Stomach (tissue), 9 donors: ENCODE data around the gene WDR7. TPM values are rescaled to one million over a fixed set of nuclear protein-coding genes. Genes with fewer than 3 reads are reported as not detected.

Experiments used
- DNase-seq, 2 donors: peaks; one replicate each; pipeline versions ENCODE4 v3.0.0 to v3.0.0-alpha.2; 2013 to 2019
- H3K27ac ChIP-seq, 5 donors: fragments of 200-600 bp in 4 of 5; sonication (generic) in 4 of 5; one replicate each; pipeline ENCODE4 v1.5.1; 2013 to 2019; ENCODE audit warnings: mild to moderate bottlenecking in 1 of 5, moderate library complexity in 1 of 5
- H3K27me3 ChIP-seq, 3 donors: fragments of 200-600 bp; sonication (generic); one replicate each; pipeline ENCODE4 v1.5.1; 2017 to 2019; ENCODE audit warnings: mixed run types in 1 of 3
- H3K36me3 ChIP-seq, 4 donors: fragments of 200-600 bp; sonication (generic); 1 replicate in 3 of 4; 2 replicates in 1 of 4; pipeline ENCODE4 v1.5.1; 2016 to 2019
- H3K4me1 ChIP-seq, 4 donors: fragments of 200-600 bp; sonication (generic); one replicate each; pipeline ENCODE4 v1.5.1; 2016 to 2019
- H3K4me3 ChIP-seq, 4 donors: fragments of 200-600 bp; sonication (generic) in 3 of 4; one replicate each; pipeline ENCODE4 v1.5.1; 2016 to 2019; ENCODE audit warnings: mild to moderate bottlenecking in 1 of 4
- H3K9me3 ChIP-seq, 4 donors: fragments of 200-600 bp; sonication (generic); one replicate each; pipeline ENCODE4 v1.5.1; 2016 to 2019
- CTCF ChIP-seq, 7 experiments: fragments of 450-650 bp in 4 of 7; fragments of 200-600 bp in 3 of 7; sonication (generic) in 3 of 7; IDR thresholded peaks; one replicate each; pipeline ENCODE4 v1.5.1; 2016 to 2019; ENCODE audit warnings: antibody characterized with exemption in 7 of 7, control low read depth in 2 of 7, mild to moderate bottlenecking in 1 of 7
- EP300 ChIP-seq: sonication (generic); formaldehyde crosslinking; IDR thresholded peaks from one replicate; pipeline ENCODE4 v1.6.1; 2017; ENCODE audit warnings: antibody characterized with exemption
- POLR2A ChIP-seq, 4 donors: fragments of 450-650 bp; IDR thresholded peaks; one replicate each; pipeline ENCODE4 v1.6.1; 2016; ENCODE audit warnings: antibody characterized with exemption in 4 of 4, control low read depth in 2 of 4, mild to moderate bottlenecking in 1 of 4, moderate library complexity in 1 of 4
- POLR2AphosphoS5 ChIP-seq, 3 donors: sonication (generic); formaldehyde crosslinking; IDR thresholded peaks; one replicate each; pipeline ENCODE4 v1.6.1; 2016; ENCODE audit warnings: antibody characterized with exemption in 3 of 3
- WGBS, 5 donors: extraction: QIAGEN DNeasy Blood & Tissue Kit in 3 of 5; methylation state at CpG; one replicate each; pipeline versions ENCODE4 v1.1.5 to v1.1.7; 2013 to 2018; 5-methylcytosine and 5-hydroxymethylcytosine counted together
- intact Hi-C: fragments of 100-400 bp; cut with DNase I; formaldehyde crosslinking; loops from one replicate; pipeline ENCODE4 v1.15.1; 2023; ENCODE audit warnings: low total_unique reads
- polyA plus RNA-seq, 3 donors: library from polyadenylated mRNA; stranded (reverse); fragments of 200-250 nt; gene quantifications; one replicate each; pipeline ENCODE4 v1.2.3, GENCODE V29; 2013
- total RNA-seq, 5 donors: library from RNA; depleted of rRNA; stranded (reverse); fragments of >200 nt; gene quantifications; one replicate each; pipeline versions ENCODE4 v1.1.0 to v1.2.3, GENCODE V29; 2014 to 2016
- donor health status: healthy with polysubstance abuse.
- donor health status: Bipolar disorder and iron deficiency.
- donor health status: healthy.

Gene WDR7
- total and polyA plus RNA-seq, 8 donors: 1.7 to 250 (median 47.2) TPM

GRCh38 chr18:57062844-57063243 is 411.7 kb downstream of the WDR7 start:
- Histone ChIP-seq H3K27ac (no peak overlapping the region), H3K27me3 (peaks cover 0 to 29% (median 5%) of the 10 kb centered on the region in 3 donors), H3K4me3 (no peak overlapping the region), H3K4me1 (no peaks in the 10 kb centered on the region), H3K9me3 (no peaks in the 10 kb centered on the region), H3K36me3 (no peaks in the 10 kb centered on the region)
- DNase-seq: no peak
- intact Hi-C loops: no loop called here
- TF ChIP-seq POLR2A (IDR thresholded peaks at IDR 0.05): no peak
- TF ChIP-seq CTCF (IDR thresholded peaks at IDR 0.05): no peak
- no peak for TF ChIP-seq POLR2AphosphoS5 (IDR thresholded peaks at IDR 0.05)
- no peak for TF ChIP-seq EP300
- 71 to 83% (median 75%) methylated on average over 11 of the region's 11 CpGs for WGBS, 5 donors

GRCh38 chr18:57063601-57064103 is 412.5 kb downstream of the WDR7 start:
- no peak for DNase-seq
- TF ChIP-seq POLR2AphosphoS5 (IDR thresholded peaks at IDR 0.05): no peak
- TF ChIP-seq EP300: no peak
- TF ChIP-seq POLR2A (IDR thresholded peaks at IDR 0.05): no peak
- no peak for TF ChIP-seq CTCF (IDR thresholded peaks at IDR 0.05)
- Histone ChIP-seq H3K36me3 (no peaks in the 10 kb centered on the region), H3K27me3 (peaks cover 0 to 24% (median 5%) of the 10 kb centered on the region in 3 donors), H3K9me3 (no peaks in the 10 kb centered on the region), H3K27ac (no peak overlapping the region), H3K4me1 (no peaks in the 10 kb centered on the region), H3K4me3 (no peak overlapping the region)
- intact Hi-C loops: no loop called here
- WGBS, 5 donors: 61 to 82% (median 63%) methylated on average over 3 of the region's 3 CpGs

- Histone ChIP-seq H3K27me3 (peaks cover 0 to 41% (median 9%) of the 10 kb centered on the region in 3 donors), H3K4me3 (no peak overlapping the region), H3K36me3 (no peaks in the 10 kb centered on the region), H3K27ac (no peak overlapping the region), H3K9me3 (no peaks in the 10 kb centered on the region), H3K4me1 (no peaks in the 10 kb centered on the region)
- DNase-seq: no peak
- intact Hi-C loops: no loop called here
- 67 to 79% (median 76%) methylated on average over 9 of the region's 9 CpGs for WGBS, 5 donors
- TF ChIP-seq POLR2AphosphoS5 (IDR thresholded peaks at IDR 0.05): no peak
Measured at GRCh38 chr18:57073501-57074187, 422.5 kb downstream of the WDR7 start.

- H3K9me3 ChIP-seq: no peaks in the 10 kb centered on the region
- intact Hi-C loops: no loop called here
- peaks cover 0 to 44% (median 12%) of the 10 kb centered on the region in 3 donors for H3K27me3 ChIP-seq
- no peak overlapping the region for H3K27ac ChIP-seq
- no peak for TF ChIP-seq EP300
- TF ChIP-seq POLR2A (IDR thresholded peaks at IDR 0.05): no peak
- no peak for TF ChIP-seq CTCF (IDR thresholded peaks at IDR 0.05)
- no peak for TF ChIP-seq POLR2AphosphoS5 (IDR thresholded peaks at IDR 0.05)
- DNase-seq: no peak
- H3K4me1 ChIP-seq: no peaks in the 10 kb centered on the region
- no peaks in the 10 kb centered on the region for H3K36me3 ChIP-seq
- H3K4me3 ChIP-seq: no peak overlapping the region
- WGBS, 5 donors: 42 to 51% (median 47%) methylated on average over 17 of the region's 17 CpGs
Measured at GRCh38 chr18:57075716-57076400, 424.7 kb downstream of the WDR7 start.
